IMR-90 (cell line): ENCODE measurements around the gene ATP10B. TPM values are rescaled to one million over a fixed set of nuclear protein-coding genes. Genes with fewer than 3 reads are reported as not detected.

Experiments used
- ATAC-seq: fragments of 200-7000 bp; cut with Tn5 transposase; 2 replicates; pipeline ENCODE4 v1.9.1; 2020; ENCODE audit warnings: low read depth, mild to moderate bottlenecking, moderate library complexity
- BruUV-seq: library from RNA; stranded (reverse); fragments of 400-500 nt; replicated peaks from 2 replicates; lab custom pipeline; 2021; lab: Mats Ljungman, UMichigan
- CTCF ChIA-PET: fragments of 300-600 bp; formaldehyde crosslinking; extraction: SDS; loops from one replicate; lab custom pipeline; 2021; ENCODE audit warnings: antibody characterized with exemption; lab: Yijun Ruan, JAX
- POLR2A ChIA-PET: fragments of 300-600 bp; sonication (Branson Sonifier 250); formaldehyde crosslinking; loops from one replicate; lab custom pipeline; 2022; ENCODE audit warnings: antibody characterized with exemption; ENCODE audit not compliant: unreplicated experiment; lab: Charles Lee
- DNase-seq: peaks from one replicate; pipeline ENCODE4 v3.0.0; 2013
- H2AFZ ChIP-seq: replicated peaks from 2 replicates; pipeline ENCODE3; 2013; ENCODE audit warnings: low read length, mild to moderate bottlenecking; ENCODE audit not compliant: poor library complexity
- H2AK5ac ChIP-seq: 2 replicates; pipeline ENCODE4 v1.6.1; 2013; ENCODE audit warnings: low read depth, low read length, inconsistent platforms
- H2AK9ac ChIP-seq: replicated peaks from 2 replicates; pipeline ENCODE3; 2013; ENCODE audit warnings: mild to moderate bottlenecking, low read depth, low read length, moderate library complexity; ENCODE audit not compliant: poor library complexity
- H2BK120ac ChIP-seq: 2 replicates; pipeline ENCODE4 v1.6.1; 2013; ENCODE audit warnings: low read depth, low read length, inconsistent platforms
- H2BK15ac ChIP-seq: 3 replicates; pipeline ENCODE4 v1.6.1; 2013; ENCODE audit warnings: low read depth, low read length, inconsistent platforms
- H2BK20ac ChIP-seq: 2 replicates; pipeline ENCODE4 v1.6.1; 2013; ENCODE audit warnings: low read depth, mild to moderate bottlenecking, inconsistent platforms, low read length, moderate library complexity
- H2BK5ac ChIP-seq: 2 replicates; pipeline ENCODE4 v1.6.1; 2013; ENCODE audit warnings: mild to moderate bottlenecking, low read depth, low read length, inconsistent platforms; ENCODE audit not compliant: poor library complexity, severe bottlenecking
- H3K14ac ChIP-seq: replicated peaks from 2 replicates; pipeline ENCODE4 v1.6.1; 2013; ENCODE audit warnings: low read depth, low read length, inconsistent platforms
- H3K18ac ChIP-seq: 2 replicates; pipeline ENCODE4 v1.6.1; 2013; ENCODE audit warnings: low read depth, low read length, control low read depth
- H3K23ac ChIP-seq: 2 replicates; pipeline ENCODE4 v1.6.1; 2013; ENCODE audit warnings: low read depth, low read length, inconsistent platforms
- H3K27ac ChIP-seq: 2 replicates; pipeline ENCODE4 v1.5.1; 2013; ENCODE audit warnings: mild to moderate bottlenecking, control low read depth, low read length; ENCODE audit not compliant: insufficient read depth
- H3K27me3 ChIP-seq: 2 replicates; pipeline ENCODE4 v1.6.1; 2013; ENCODE audit warnings: low read length; ENCODE audit not compliant: control insufficient read depth, insufficient read depth
- H3K36me3 ChIP-seq: 2 replicates; pipeline ENCODE4 v1.6.1; 2013; ENCODE audit warnings: low read length, mixed read lengths; ENCODE audit not compliant: control insufficient read depth, insufficient read depth
- H3K4ac ChIP-seq: 2 replicates; pipeline ENCODE4 v1.6.1; 2013; ENCODE audit warnings: low read depth, low read length, inconsistent platforms
- H3K4me1 ChIP-seq: 2 replicates; pipeline ENCODE4 v1.6.1; 2013; ENCODE audit warnings: low read length, mixed read lengths; ENCODE audit not compliant: control insufficient read depth, insufficient read depth
- H3K4me2 ChIP-seq: 2 replicates; pipeline ENCODE4 v1.6.1; 2013; ENCODE audit warnings: low read depth, mild to moderate bottlenecking, control low read depth, low read length, moderate library complexity
- H3K4me3 ChIP-seq: 2 replicates; pipeline ENCODE4 v1.5.1; 2013; ENCODE audit warnings: low read depth, mild to moderate bottlenecking, control low read depth, low read length, moderate library complexity; ENCODE audit not compliant: insufficient read depth
- H3K56ac ChIP-seq: 2 replicates; pipeline ENCODE4 v1.6.1; 2013; ENCODE audit warnings: low read length, inconsistent platforms; ENCODE audit not compliant: insufficient read depth; ENCODE audit errors: extremely low read depth
- H3K79me1 ChIP-seq, 2 experiments: 2 replicates each; pipeline ENCODE4 v1.6.1; 2013; ENCODE audit warnings: low read length in 2 of 2, inconsistent platforms in 1 of 2, low read depth in 1 of 2
- H3K9ac ChIP-seq: 2 replicates; pipeline ENCODE4 v1.6.1; 2013; ENCODE audit warnings: low read depth, low read length, control low read depth
- H3K9me1 ChIP-seq: 2 replicates; pipeline ENCODE4 v1.6.1; 2013; ENCODE audit warnings: low read length, inconsistent platforms; ENCODE audit not compliant: insufficient read depth
- H3K9me3 ChIP-seq: 2 replicates; pipeline ENCODE4 v1.6.1; 2013; ENCODE audit warnings: low read length; ENCODE audit not compliant: control insufficient read depth, insufficient read depth
- H4K20me1 ChIP-seq: 2 replicates; pipeline ENCODE4 v1.6.1; 2013; ENCODE audit warnings: low read length, inconsistent platforms; ENCODE audit not compliant: insufficient read depth
- H4K5ac ChIP-seq: 2 replicates; pipeline ENCODE4 v1.6.1; 2013; ENCODE audit warnings: mild to moderate bottlenecking, low read depth, low read length, control low read depth
- H4K8ac ChIP-seq, 2 experiments: 2 replicates each; pipeline ENCODE4 v1.6.1; 2013; ENCODE audit warnings: low read depth in 2 of 2, low read length in 2 of 2, control low read depth in 1 of 2, inconsistent platforms in 1 of 2
- H4K91ac ChIP-seq: 2 replicates; pipeline ENCODE4 v1.6.1; 2013; ENCODE audit warnings: low read depth, low read length, inconsistent platforms; ENCODE audit not compliant: insufficient read depth
- CEBPB ChIP-seq: IDR thresholded peaks from 2 replicates; pipeline ENCODE4 v1.6.1; 2012; ENCODE audit warnings: low read depth, low read length, improper control_type of control experiment
- MAFK ChIP-seq: IDR thresholded peaks from 2 replicates; pipeline ENCODE4 v1.6.1; 2012; ENCODE audit warnings: low read depth, low read length, improper control_type of control experiment
- MXI1 ChIP-seq: IDR thresholded peaks from 2 replicates; pipeline ENCODE4 v1.6.1; 2012; ENCODE audit warnings: low read depth, mild to moderate bottlenecking, low read length, moderate library complexity, borderline replicate concordance
- RAD21 ChIP-seq: IDR thresholded peaks from 2 replicates; pipeline ENCODE4 v1.6.1; 2012; ENCODE audit warnings: low read length, improper control_type of control experiment
- WGBS, 2 experiments: methylation state at CpG; one replicate each; pipeline versions ENCODE4 v1.1.5 to v1.1.7; 2013; ENCODE audit warnings: missing lambda C conversion rate in 2 of 2; ENCODE audit not compliant: insufficient read length in 1 of 2; ENCODE audit errors: extremely low coverage in 2 of 2; 5-methylcytosine and 5-hydroxymethylcytosine counted together
- dilution Hi-C: fragments of 300-500 bp; cut with HindIII; formaldehyde crosslinking; loops from one replicate; pipeline ENCODE4 v1.14.3; 2018; ENCODE audit warnings: low sequenced_read_pairs; ENCODE audit not compliant: unreplicated experiment
- in situ Hi-C: fragments of 300-500 bp; cut with MboI; formaldehyde crosslinking; loops from 3 replicates; pipeline ENCODE4 v1.14.3; 2019; ENCODE audit warnings: low sequenced_read_pairs, inconsistent platforms, mixed read lengths
- intact Hi-C: fragments of 100-400 bp; cut with micrococcal nuclease; formaldehyde crosslinking; loops from 2 replicates; pipeline ENCODE4 v1.10.0; 2022
- polyA plus RNA-seq, 3 experiments: library from polyadenylated mRNA; depleted of rRNA; stranded (reverse); fragments of >200 nt; gene quantifications; 2 replicates each; pipeline ENCODE4 v1.2.3, GENCODE V29; 2012; ENCODE audit warnings: low replicate concordance in 1 of 3
- total RNA-seq: library from RNA; depleted of rRNA; stranded (reverse); fragments of >200 nt; gene quantifications from 2 replicates; pipeline ENCODE4 v1.2.3, GENCODE V29; 2012

ATP10B gene
- total and polyA plus RNA-seq, 2 of the 4 experiments (the other 2 are of a cell fraction) = not detected

- no peak overlapping the region for H3K4me3 ChIP-seq
- H3K27me3 ChIP-seq = no peaks in the 10 kb centered on the region
- TF ChIP-seq CEBPB = no peak
- no peak for TF ChIP-seq MAFK
- TF ChIP-seq RAD21 = no peak
- no peak for TF ChIP-seq MXI1
- POLR2A ChIA-PET = no interaction called here
- in situ Hi-C loops (no loop called here), intact Hi-C loops (no loop called here), dilution Hi-C loops (no loop called here)
- H4K20me1 ChIP-seq = no peaks in the 10 kb centered on the region
- no peak overlapping the region for H2BK5ac ChIP-seq
- no peak overlapping the region for H2BK120ac ChIP-seq
- H2BK15ac ChIP-seq = no peak overlapping the region
- no peak overlapping the region for H4K5ac ChIP-seq
- H3K4ac ChIP-seq = no peak overlapping the region
- no peak overlapping the region for H3K27ac ChIP-seq
- CTCF ChIA-PET = no interaction called here
- H3K4me1 ChIP-seq = no peaks in the 10 kb centered on the region
- no peak overlapping the region for H2BK20ac ChIP-seq
- no peaks in the 10 kb centered on the region for H3K79me1 ChIP-seq
- no CpG with 5 or more reads among the region's 1 CpG for WGBS, 2 experiments
- no peak overlapping the region for H4K8ac ChIP-seq
- ATAC-seq = no peak
- no peak overlapping the region for H2AFZ ChIP-seq
- no peak overlapping the region for H2AK5ac ChIP-seq
- no TSS peak for BruUV-seq
- H3K9me3 ChIP-seq = peaks cover 10% of the 10 kb centered on the region; the same call in 1 of the 2 replicates
- H2AK9ac ChIP-seq = no peak overlapping the region
- DNase-seq = no peak
- H3K36me3 ChIP-seq = no peaks in the 10 kb centered on the region
- no peak overlapping the region for H3K23ac ChIP-seq
- H3K4me2 ChIP-seq = no peak overlapping the region
- H3K56ac ChIP-seq = no peak overlapping the region
- no peaks in the 10 kb centered on the region for H3K9me1 ChIP-seq
- H3K14ac ChIP-seq = no peak overlapping the region
- no peak overlapping the region for H4K91ac ChIP-seq
- H3K9ac ChIP-seq = no peak overlapping the region
- no peak overlapping the region for H3K18ac ChIP-seq
Measured at GRCh38 chr5:160742446-160742845, 109.6 kb downstream of the ATP10B start.
